ENCODE measurements around the gene APBB2.

APBB2 gene

GRCh38 chr4:41214136-41214824 lies at the start of gene APBB2:
TSS of gene APBB2 (minus strand) at chr4:41214542. CDS start at chr4:41033254, 181,288 bp downstream.
- peak; percentile 89 for DNase-seq

- DNase-seq, result no peak
Observed at GRCh38 chr4:41262198-41262597, 47.9 kb upstream of the APBB2 start.

GRCh38 chr4:41260116-41260733 lies 45.9 kb upstream of the APBB2 start:
- DNase-seq, result no peak

GRCh38 chr4:41258783-41259182 lies 44.4 kb upstream of the APBB2 start:
- DNase-seq, result peak; percentile 60

- DNase-seq, result no peak
Observed at GRCh38 chr4:41257906-41258305, 43.6 kb upstream of the APBB2 start.

DNA sequence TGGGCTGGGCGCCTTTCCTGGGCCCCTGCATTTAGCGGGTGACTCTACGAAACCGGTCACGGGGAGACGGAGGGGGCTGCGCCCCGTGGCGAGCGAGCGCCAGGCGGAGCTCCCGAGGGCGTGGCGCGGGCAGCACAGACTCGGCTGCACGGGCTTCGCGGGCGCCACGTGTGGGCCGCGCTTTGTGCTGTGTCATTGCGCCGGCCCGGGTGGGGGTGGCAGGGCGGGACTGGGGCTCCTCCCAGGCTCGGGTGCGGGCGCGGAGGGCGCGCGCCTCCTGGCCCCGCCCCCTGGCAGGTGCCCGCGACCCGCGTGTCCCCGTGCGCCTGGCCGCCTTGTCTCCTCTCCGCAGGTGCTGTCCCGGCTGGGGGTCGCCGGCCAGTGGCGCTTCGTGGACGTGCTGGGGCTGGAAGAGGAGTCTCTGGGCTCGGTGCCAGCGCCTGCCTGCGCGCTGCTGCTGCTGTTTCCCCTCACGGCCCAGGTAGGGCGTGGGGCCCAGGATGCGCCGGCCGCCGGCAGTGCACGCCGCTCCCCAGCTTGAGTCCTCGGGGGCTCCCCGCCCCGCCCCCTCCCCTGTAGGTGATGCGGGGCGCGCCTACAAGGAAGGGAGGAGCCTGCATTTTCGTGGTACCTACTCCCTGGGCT lies 43.0 kb upstream of the APBB2 start:
- no peak for DNase-seq

- peak; percentile 59 for DNase-seq
Observed at GRCh38 chr4:41256740-41257256, 42.5 kb upstream of the APBB2 start, which contains the start of gene UCHL1. TSS of gene UCHL1 (plus strand) at chr4:41256928. CDS start at chr4:41256977, 49 bp downstream.

DNA sequence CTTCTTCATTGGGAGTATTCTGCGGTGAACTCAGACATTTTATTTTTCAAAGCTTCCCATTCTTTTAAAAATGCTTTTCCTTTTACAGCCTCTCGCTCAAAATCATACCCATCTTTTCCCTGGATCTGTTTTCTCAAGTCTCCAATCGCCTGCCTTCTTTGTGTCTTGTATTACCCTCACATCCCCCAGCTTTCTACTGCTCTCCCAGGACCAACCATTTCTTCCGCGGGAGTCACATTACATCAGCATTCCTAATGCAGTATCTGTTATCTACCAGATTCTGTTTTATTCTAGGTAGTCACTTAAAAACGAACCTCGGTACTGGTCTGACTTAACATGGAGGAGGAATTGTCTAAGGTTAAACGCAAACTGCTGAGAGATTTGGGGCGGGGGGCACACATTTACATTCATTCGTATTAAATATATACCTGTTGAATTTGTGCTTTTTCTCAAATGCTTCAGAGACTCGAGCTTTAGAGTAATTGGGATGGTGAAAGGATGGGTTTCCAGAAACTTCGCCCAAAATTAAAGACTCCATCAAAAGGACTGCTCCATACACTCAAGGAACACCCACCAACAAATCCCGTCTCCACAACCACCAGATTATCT lies 41.9 kb upstream of the APBB2 start:
- no peak for DNase-seq

DNA sequence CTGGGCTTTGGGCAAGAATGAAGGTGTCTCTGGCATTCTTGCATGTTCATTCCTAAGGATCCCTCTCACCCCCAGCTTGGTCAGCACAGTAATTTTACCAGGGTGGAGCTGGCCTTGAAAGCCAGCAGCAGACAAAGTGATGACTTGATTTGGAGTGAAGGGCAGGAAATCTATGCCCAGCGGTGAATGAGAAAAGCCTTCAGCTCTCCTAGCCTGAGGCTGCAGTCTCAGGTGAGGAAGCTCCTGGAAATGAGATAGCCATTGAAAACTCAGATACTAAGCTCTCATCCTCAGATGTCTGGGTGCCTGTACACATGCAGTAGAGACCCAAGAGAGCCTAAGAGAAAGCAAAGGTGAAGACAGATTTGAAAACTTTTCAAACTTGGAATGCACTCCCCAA lies 31.6 kb upstream of the APBB2 start:
- DNase-seq, result no peak

DNA sequence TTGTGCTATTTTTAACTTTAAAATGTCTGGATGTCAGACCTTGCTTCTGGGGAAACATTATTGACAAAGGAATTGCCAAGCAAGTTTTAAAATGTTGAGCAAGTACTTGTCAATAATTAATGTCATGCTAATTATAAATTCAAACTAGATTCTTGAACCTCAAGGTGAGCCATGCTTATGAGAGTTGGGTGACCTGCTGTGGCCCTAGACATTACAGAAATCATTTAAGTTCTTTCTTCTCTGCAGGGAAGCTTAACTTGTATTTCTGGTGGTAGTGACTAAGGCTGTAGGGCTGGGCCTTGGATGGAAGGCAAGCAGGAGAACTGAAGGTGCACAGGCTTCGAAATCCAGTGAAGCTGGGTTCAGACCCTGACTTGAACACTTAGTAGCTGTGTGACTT lies 27.6 kb upstream of the APBB2 start:
- DNase-seq, result no peak

- DNase-seq, result no peak
Observed at GRCh38 chr4:41236508-41236907, 22.2 kb upstream of the APBB2 start.

- DNase-seq, result no peak
Observed at GRCh38 chr4:41236032-41236431, 21.7 kb upstream of the APBB2 start.

DNA sequence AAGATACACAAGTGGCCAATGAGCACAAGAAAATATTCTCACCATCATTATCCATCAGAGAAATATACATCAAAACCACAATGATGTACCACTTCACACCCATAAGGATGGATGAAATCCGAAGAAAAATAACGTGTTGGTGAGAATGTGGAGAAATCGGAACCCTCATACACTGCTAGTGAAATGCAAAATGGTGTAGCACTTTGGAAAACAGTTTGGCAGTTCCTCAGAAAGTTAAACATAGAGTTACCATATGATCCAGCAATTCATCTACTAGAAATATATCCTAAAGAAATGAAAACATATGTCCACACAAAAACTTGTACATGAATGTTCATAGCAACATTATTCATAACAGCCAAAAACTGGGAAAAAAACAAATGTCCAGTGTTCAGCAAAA lies 18.5 kb upstream of the APBB2 start:
- DNase-seq, result no peak

DNA sequence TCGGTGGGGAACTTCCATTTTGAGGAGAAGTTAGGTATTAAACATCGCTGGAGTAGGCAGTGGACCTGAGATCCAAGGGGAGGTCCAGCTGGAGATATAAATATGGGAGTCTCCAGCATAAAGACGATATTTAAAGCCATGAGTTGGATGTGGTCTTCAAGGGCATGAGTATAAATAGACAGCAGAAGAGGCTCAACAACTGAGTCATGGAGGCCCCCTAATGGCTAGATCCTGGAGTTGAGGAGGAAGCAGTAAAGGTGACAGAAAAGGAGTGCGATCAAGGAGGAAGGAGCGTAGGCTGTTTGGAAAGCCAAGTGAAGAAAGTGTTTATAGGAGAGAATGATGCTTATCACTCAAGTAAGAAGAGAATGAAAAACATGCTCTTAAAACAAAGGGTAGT lies 18.1 kb upstream of the APBB2 start:
- DNase-seq, result no peak

- DNase-seq, result no peak
Observed at GRCh38 chr4:41227902-41228301, 13.6 kb upstream of the APBB2 start.

GRCh38 chr4:41221850-41222645 lies 7.7 kb upstream of the APBB2 start:
- DNase-seq, result no peak

DNA sequence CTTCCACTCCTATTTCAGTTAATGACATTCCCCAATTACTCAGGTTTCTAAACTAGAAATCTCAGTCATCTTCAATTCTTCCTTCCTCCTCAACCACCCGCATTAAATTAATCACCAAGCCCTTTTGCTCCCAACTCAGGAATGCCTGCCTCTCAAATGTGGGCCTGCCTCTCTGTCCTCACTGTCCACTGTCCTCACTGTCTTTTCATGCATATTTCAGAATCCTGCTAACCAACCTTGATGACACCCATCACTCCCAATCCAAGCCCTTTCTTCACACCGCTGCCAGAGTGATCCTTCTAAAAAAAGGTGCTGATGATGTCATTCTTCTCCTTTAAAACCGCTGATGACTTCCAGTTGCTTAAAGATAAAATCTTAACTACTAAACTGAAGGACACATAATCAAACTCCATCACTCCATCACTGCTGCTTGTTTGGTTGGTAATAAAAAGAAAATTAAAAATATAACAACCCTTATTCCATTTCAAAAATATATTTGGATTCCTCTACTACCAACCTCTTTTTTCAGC lies 5.1 kb upstream of the APBB2 start:
- no peak for DNase-seq

DNA sequence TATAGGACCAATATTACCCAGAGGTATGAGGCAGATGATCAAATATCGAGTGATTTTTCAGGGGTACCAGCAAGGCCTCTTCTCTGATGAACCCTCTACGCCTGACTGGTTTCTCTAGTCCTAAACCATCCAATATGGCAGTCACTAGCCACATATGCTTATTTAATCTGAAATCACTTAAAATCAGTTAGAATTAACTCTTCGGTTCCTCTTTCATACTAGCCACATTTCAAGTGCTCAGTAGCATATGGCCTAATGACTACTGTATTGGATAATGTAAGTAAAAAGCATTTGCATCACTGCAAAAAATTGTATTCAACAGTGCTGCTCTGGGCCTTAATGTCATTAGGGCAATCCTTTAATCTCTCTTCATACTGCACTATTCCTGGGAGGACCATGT lies 4.4 kb upstream of the APBB2 start:
- no peak for DNase-seq

- no peak for DNase-seq
Observed at GRCh38 chr4:41217374-41217773, 3.0 kb upstream of the APBB2 start.

DNA sequence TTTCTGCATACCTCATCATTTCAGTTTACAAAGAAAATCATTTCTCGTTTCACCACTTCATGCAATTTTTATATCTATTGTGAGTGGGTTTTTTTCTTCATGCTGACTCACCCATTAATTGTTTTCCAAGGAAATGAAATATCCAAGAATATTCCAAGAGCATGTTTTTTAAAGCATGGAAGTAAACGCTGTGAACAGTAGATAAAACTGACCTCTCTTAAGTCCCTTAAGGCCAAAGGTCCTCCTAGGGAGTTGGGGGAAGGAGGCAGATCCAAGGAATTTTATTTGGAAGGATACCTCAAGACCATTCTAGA lies 2.6 kb upstream of the APBB2 start:
- DNase-seq, result no peak

GRCh38 chr4:41216294-41217019 lies 2.1 kb upstream of the APBB2 start:
- peak; percentile 68 for DNase-seq

DNA sequence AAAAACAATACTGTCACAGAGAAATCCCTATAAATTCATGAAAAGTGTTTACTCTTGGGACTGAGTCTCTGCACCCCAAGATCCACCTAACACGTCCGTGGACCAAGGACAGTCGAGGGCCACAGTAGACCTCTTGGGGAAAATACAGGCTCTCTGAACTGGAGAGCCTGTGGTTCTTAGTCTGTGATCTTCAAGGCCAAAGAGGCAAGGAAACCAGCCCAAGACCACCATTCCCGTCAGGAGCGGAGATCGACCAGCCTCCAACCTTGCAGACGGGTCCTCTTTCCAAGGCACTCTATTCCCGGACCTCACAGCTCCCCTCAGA lies 1.6 kb upstream of the APBB2 start:
- DNase-seq, result no peak
